ENCODE measurements around the gene FOXN3.

FOXN3 gene

DNA sequence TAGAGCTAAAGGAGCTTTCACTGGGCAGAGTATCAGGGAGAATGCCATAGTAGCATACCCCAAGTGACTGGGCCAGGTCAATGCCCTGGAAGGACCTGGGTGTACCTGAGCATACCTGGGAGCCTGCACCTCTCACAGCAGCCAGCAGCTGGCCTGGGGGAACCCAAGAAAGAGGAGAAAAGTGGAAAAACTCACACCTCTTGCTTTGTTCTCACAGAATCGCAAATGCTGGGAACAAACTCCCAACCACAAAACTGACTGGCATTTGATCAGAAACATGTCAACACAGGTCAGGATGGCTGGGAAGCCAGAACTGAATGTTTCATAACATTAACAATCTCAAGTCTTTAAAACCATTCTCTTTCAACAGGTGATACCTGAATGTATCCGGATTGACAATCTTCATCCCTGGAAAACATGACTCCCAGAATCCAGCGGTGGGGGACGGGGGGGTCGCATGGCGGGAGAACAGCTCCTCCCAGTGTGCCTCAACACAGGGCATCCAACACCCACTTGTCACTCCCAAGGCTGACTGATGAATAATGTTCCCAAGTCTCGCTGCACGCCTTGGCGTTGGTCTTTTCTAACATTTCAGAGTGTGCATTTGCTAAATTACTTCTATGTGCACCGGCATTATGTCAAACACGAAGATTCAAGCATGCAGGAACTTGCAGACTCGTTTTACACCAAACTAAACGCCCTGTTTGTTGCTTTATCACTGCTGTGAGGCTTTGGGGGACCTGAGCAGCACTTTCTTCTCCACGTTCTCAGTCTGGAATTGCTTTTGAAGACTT, 7.9 kb downstream of the FOXN3 start:
- no peak for DNase-seq (ENCODE audit: low read depth)

DNA sequence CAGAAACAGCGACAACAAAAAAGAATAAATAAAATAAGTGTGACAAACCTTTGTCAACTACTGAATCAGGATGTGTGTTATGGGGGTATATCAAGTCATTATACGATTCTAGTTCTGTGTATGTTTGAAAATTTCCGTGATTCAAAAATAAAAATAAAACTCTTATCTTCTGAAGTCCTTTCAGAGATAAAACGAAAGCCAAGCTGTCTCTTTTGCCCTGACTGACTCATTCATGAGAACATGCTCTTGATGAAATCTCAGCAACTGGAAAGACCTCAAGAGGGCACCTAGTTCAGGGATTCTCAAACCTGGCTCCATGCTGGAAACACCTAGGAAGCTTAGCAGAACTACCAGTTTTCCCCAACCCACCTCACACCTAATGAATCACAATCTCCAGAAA, 9.2 kb downstream of the FOXN3 start:
- DNase-seq (ENCODE audit: low read depth) = no peak

DNA sequence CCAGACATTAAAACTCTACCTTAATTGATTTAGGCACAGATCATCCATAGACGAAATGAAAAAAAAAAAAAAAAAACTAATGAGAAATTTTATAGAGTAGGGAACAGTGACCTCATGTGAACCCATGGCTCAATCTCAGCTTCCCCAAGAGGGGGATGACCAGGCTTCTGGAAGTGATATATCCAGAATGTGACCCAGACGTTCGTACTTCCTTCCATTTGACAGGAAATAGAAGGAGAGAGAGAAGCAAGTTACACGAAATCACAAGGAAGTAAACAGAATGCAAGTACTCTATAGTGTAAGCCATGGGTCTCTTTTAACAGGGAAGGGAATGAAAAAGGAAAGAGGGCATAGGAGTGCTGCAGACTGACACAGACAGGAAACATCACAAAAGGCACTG, 10.1 kb downstream of the FOXN3 start:
- DNase-seq (ENCODE audit: low read depth) = no peak

DNA sequence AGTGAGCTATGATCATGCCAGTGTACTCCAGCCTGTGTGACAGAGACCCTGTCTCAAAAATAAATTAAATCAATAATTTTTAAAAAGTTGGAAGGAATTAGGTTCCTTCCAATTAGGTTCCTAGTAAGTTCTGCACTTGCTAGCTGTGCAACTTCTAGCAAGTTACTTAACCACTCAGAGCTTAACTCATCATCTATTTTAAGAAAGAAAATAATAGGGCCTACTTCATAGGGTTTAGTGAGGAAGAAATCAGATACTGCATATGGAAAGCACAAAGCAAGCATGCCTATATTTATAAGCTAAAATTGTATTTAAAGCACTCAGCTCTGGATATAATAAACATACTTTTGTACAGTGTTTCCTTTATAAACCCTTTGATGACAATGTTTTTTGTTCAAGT, 10.7 kb downstream of the FOXN3 start:
- DNase-seq (ENCODE audit: low read depth) = no peak

DNA sequence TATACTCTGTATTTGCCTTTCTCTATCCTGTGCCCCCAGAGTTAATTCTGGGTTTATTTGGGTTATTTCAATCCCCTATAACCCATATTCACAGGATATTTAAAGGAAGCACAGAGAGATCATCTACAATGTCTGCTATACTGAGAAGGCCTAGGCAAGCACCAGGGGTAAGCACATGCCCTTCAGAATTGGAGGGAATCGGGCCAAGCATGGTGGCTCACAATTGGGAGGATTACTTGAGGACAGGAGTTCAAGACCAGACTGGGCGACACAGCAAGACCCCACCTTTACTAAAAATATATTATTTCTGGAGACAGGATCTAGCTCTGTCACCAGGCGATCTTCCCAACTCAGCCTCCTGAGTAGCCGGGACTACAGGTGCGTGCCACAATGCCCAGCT, 11.3 kb downstream of the FOXN3 start:
- DNase-seq (ENCODE audit: low read depth) = no peak

DNA sequence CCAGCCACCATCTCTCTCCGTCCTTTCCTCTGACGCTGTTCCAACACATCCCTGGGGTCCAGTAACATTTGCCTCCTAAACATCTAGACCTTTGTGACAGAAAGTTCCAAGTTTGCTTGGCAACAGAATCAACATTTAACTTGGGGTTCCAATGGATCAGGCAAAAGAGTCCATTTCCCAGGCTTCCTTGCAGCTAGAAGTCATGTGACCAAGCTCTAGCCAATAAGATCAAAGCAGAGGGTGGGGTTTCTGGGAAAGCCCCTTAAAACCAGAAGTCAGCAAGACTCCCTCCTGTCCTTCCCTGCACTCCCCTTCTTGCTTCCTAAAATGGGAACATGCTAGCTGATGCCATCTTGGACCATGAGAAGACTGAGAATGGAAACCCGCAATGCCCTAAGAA, 14.7 kb downstream of the FOXN3 start:
- no peak for DNase-seq (ENCODE audit: low read depth)

DNA sequence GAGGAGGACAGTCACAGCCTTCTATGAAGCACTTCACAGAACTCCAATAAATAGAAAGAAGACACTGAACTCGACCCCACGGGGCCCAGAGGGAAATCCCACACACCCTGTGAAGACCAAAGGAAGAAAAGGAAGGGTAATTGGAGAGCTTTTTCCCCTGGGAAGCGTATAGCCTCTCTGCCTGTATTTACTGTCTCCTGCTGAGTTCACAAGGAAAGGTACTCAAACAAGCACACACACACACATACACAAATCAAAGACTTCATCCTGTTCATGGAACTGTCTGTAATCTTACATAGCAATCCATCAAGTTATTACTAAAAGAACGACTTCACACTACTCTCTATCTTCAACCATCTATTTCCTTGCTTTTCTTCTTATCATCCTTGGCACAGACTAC, 15.3 kb downstream of the FOXN3 start:
- no peak for DNase-seq (ENCODE audit: low read depth)

DNA sequence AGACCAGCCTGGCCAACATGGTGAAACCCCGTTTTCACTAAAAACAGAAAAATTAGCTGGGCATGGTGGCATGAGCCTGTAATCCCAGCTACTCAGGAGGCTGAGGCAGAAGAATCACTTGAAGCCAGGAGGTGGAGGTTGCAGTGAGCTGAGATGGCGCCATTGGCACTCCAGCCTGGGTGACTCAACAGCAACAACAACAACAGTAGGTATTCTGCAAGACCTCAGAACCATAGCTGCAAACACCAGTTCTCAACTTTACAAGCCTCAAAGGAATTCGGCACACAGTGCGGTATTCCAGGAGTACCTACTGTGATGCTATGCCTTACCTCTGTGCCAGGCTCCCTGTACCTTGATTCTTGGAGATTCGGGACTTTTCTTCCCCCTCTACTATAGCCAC, 15.8 kb downstream of the FOXN3 start:
- DNase-seq (ENCODE audit: low read depth) = no peak

DNA sequence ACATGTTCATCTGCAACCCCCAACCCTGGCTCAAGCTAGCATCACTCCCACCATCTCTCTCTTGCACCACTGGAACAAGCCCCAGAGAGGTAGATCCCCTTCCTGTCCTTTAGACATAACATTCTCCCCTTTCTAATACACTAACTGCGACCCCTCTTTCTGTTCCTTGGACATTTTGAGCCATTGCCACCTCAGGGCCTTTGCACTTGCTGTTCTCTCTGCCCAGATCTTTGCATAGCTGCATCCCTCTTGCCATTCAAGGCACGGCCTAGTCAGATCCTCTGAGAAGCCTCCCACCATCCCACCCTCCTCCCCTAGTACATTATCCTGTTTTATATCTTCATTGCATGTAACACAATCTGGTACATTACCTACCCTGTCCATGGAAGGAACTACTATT, 16.5 kb downstream of the FOXN3 start:
- no peak for DNase-seq (ENCODE audit: low read depth)

DNA sequence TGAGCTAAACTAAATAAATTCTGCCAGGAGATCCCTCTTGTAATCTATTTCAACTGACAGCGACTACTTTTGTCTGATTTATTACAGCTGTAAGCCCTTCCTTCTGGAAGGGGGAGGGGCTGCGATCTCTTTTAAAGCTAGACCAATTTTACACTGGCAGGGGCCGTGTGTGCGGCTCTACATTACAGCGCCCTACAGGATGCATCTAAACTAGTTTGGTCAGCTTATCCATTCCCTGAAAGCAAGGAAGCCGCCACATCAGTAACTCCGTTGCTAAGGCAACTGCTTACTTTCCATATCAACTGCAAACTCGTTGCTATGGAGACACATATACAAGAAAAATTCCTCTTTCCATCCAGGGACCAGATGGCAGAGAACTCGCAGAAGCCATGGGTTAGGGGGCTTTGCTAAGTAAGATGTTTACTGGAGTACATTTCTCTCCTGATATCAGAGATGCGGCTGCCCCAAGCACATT, 17.4 kb downstream of the FOXN3 start:
- no peak for DNase-seq (ENCODE audit: low read depth)

DNA sequence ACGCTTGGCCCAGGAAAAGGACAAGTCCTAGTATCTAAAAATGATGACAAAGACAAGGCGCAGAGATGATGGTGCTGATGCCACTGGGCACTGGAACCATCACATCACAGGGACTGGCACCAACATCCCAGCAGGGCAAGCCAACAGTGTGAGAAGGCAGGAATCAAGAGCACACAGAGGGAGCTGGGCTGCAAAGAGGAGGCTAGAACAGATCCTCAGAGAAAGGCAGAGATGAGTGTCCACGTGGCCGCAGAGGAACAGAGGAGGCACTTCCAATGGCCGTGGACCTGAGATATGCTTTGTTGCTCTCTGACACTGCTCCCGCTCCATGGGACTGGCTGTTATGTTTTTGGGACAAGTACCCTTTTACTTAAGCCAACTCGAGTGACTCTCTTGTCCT, 17.9 kb downstream of the FOXN3 start:
- DNase-seq (ENCODE audit: low read depth) = no peak

DNA sequence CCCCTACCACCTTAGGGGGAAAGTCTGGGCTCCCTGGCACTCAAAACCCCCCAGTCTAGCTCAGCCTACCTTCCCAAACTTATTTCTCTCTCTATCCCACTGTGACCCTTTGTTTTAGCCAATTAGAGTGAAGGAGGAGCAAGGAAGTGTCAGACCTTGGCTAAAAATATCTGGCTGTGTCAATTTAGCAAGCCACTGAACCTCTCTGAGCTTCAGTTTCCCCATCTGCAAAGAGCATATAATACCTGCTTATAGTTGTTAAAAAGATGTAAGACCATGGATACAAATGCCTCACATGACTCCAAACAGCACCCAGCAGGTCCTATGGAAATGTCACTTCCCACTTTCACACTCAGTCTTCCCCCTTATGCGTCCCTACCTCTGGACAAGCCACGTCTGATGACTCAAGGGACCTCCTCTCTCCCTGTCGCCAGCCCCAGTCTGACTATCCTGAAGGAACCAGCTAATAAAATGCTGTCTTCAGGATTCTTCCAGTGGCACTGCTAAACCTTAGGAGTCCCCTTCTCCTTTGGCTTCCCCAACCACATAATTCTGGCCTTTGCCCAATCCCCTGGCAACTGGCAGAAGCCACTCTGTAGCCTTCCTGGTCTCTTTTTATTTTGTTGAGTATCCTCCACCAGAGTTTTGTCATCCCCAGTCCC, 19.3 kb downstream of the FOXN3 start:
- DNase-seq (ENCODE audit: low read depth) = no peak

DNA sequence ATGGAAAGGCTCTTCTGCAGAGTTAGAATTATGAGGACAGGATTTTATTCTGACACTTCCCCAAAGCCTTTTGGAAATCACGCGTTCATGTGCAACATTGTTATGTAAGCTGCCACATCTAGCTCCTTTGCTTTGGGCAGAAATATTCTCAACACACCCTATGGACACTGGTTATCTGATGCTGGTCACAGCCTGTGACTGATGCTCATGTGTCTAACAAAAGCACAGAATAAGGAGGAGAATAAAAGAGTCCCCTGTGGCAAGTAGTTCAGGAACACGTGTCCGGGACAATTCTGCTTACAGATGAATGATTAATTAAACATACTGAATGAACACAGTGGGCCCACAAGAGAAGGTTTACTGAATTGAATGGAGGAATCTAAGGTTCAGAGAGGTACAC, 22.1 kb downstream of the FOXN3 start:
- no peak for DNase-seq (ENCODE audit: low read depth)

DNA sequence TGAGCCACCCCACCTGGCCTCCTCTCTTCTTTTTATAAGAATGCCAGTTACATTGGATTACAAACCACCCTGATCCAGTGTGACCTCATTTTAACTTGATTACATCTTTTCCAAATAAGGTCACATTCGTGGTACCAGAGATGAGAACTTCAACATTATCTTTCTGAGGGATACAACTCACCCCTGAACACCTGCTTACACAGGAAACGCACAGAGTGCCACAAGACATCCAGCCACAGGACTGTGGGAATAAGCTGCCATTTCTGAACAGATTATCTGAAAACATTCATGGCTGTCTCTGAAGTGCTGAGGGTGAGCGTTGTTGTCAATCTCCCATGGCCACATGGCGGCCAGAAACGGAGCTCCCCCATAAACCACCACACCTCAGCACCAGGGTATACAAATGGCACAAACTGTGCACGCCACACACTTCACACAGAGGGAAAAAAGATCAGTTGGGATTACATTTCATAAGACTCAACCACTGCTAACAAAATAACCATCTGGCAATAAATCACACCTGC, 23.7 kb downstream of the FOXN3 start:
- DNase-seq (ENCODE audit: low read depth) = no peak

DNA sequence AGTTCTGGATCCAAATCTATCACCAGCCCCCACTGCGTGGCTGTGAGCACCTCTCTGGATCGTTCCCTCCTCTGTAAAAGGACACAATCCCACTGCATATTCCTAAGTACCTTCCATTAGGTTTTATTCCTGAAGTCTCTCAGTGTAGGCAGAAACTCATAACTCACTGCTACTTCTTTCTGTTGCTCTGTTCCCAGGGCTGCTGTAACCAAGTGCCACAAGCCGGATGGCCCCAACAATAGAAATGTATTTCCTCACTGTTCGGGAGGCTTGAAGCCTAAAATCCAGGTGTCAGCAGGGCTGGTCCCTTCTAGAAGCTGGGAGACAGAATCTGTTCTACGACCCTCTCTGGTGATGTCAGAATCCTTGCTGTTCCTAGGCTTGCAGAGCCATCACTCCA, 24.9 kb downstream of the FOXN3 start:
- no peak for DNase-seq (ENCODE audit: low read depth)

DNA sequence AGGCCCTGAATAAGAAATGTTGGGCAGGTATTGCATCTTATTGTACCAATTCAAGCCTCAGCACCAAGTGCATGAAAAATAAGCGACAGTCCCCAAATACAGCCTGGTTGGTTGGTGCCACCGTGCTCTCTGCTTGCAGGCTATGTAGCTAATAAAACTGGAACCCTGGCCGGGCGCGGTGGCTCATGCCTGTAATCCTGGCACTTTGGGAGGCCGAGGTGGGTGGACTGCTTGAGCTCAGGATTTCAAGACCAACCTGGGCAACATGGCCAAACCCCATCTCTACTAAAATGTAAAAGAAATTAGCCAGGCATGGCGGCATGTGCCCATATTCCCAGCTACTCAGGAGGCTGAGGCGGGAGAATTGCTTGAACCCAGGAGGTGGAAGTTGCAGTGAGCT, 25.5 kb downstream of the FOXN3 start:
- no peak for DNase-seq (ENCODE audit: low read depth)

DNA sequence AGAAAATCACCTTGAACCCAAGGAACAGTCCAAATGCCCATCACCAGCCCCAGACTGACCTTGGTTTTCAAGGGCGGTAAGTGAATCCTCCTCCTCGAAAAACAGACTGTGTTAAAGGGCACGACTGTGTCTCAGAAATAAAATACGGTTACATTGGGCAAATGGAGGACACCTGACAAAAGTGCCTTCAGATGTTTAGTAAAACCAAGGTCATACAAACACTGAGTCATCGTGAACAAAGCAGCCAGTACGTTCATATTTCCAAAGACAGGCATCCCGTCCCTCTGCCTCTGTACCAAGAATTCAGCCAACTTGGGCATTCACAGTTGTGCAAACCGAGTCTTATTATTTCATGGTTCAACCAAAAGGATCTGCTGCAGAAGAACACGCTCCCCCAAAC, 25.9 kb downstream of the FOXN3 start:
- DNase-seq (ENCODE audit: low read depth) = no peak

DNA sequence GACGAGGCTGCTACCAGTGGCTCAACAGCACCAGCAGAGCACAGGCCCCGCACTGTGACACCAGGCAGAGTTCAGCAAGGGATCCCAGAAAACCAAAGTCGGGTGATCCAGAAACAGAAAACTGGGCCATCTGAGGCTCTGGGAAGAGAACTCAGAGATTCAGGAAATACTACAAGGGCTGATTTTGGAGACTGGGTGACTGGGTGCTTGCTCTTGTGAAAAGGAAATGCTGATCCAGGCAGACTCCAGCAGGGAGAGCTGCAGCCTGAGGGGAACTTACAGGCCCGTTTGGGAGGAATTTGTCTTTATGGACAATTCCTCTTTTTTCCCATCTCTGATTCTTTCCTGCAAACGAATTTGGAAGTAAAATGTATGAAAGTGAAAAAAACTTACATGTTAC, 28.2 kb downstream of the FOXN3 start:
- no peak for DNase-seq (ENCODE audit: low read depth)

DNA sequence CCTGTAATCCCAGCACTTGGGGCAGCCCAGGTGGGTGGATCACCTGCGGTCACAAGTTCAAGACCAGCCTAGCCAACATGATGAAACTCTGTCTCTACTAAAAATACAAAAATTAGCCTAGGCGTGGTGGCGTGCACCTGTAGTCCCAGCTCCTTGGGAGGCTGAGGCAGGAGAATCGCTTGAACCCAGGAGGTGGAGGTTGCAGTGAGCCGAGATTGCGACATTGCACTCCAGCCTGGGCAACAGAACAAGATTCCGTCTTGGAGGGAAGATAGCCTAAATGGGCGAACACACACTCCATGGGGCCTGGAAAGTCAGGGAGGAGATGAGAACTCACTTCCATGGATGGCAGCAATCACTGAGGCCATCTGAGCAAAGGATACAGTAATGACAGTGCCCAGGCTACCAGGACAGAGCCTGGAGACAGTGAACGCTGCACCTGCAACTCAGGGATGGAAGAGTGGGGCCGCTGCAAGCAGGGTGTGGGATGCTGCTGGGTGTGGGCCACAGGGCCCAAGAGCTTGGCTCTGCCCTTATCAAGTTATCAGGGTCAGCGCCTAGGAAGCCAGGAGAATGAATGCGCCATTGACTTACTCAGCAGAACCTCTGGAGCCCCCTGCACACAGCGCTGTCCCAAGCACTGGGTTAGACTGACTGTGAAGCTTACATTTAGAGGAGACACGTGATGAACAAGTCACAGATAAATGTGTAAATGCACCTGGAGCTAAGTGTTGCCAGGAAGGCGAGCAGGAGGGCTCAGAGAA, 28.9 kb downstream of the FOXN3 start:
- DNase-seq (ENCODE audit: low read depth) = no peak

DNA sequence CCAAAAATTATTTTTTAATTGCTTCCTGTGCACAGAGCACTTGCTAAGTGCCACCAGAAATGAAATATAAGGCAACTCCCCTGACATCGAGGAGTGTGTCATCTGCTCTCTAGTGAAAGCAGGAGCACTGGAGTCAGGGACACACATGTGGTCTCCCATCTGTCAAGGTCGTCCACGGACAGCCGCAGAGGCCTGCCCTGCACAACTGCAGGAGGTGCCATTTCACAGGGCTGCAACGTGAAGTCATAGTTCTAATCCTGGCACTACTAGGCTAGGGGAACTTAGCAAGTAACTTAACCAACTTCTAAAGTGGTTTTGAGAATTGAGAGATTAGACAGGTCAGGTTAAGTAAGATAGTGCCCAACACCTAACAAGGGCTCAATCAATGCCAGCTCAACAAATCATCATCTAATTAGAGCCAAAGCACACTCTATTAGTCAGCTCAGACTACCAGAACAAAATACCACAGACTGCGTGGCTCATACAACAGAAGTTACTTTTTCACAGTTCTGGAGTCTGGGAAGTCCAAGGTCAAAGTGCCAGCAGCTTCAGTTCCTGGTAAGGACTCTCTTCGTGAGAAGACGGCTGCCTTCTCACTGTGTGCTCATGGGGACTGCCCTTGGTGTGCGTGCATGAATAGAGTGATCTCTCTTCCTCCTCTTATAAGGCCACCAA, 30.7 kb downstream of the FOXN3 start:
- no peak for DNase-seq (ENCODE audit: low read depth)

DNA sequence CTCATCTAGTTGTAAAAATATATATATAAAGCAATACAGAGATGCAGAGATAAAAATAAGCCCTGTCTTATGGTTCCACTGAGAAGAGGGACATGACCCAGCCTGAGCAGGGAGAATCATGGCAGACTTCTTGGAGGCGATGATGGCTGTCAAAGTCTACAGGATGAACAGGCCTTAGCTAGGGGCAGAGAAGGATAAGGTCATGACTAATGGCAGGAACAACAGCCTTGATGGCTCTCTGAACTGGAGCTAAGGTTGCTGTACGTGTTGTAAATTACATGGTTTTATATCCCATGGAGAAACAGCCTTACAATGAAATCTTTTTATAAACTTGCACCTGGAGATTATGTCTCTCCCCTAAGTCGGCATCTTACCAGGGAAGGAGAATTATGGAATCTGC, 32.4 kb downstream of the FOXN3 start:
- DNase-seq (ENCODE audit: low read depth) = no peak

DNA sequence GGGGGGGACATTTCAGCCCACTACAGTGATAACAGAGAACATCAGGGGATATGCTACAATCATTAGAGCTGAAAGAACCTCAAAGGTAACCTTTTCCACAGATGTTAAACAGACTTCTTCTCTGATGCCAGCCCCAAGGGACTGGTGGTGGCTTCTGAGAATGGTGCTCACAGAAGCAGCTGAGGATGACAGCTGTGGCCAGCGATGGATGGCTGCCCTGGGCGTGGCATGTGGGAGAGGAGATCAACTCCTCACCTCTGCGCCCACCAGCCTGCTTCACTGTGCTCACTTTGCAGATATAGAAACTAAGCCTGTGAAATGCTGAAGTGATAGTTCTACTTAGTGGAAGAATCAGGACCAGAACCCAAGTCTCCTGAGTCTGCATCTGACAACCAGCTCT, 33.0 kb downstream of the FOXN3 start:
- no peak for DNase-seq (ENCODE audit: low read depth)

Data from activated T-cell treated with anti-CD3 and anti-CD28 coated beads for 48 hours (primary cell).